ENCODE results near the gene ARPC1B.
"Not testable (repeated sequence)": the region's sequence is repeated elsewhere in the genome, so short reads cannot be mapped to it uniquely, and the experiment has no call there.

Gene ARPC1B

GRCh38 chr7:99374111-99375064 is at the start of gene ARPC1B:
TSS of gene ARPC1B (plus strand) at chr7:99374730. CDS start at chr7:99385715, 10,985 bp downstream.
- in situ Hi-C loops (cut with MboI; ENCODE audit: low sequenced_read_pairs), result no loop called here

DNA sequence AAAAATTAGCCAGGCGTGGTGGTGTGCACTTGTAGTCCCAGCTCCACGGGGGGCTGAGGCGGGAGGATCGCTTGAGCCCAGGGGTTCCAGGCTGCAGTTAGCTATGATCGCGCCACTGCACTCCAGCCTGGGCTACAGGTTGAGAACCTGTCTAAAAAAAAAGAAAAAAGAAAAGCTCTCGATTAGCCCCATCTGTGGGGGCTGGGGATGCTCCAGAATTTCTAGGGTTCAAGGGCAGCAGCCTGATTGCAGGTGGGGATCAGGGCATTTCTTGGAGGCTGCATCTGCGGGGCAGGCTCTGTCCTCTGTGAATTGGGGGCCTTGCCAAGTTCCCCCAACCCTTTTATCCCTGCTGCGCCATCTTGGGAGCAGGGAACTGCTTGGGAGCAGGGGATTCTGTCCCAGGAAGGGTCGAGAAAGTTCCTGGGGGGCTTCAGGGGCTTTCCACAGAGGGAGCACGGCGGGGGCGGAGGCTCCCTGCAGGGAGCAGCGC is 49.5 kb upstream of the ARPC1B start:
- in situ Hi-C loops (cut with MboI; ENCODE audit: low sequenced_read_pairs), result no loop called here

GRCh38 chr7:99325592-99326407 is 48.7 kb upstream of the ARPC1B start, which contains the start of gene ARPC1A:
TSS of gene ARPC1A (plus strand) at chr7:99325898. CDS start at chr7:99333354, 7,456 bp downstream.
- in situ Hi-C loops (cut with MboI; ENCODE audit: low sequenced_read_pairs), result no loop called here

- in situ Hi-C loops (cut with MboI; ENCODE audit: low sequenced_read_pairs), result no loop called here
Measured at GRCh38 chr7:99326408-99326782, 48.1 kb upstream of the ARPC1B start.

DNA sequence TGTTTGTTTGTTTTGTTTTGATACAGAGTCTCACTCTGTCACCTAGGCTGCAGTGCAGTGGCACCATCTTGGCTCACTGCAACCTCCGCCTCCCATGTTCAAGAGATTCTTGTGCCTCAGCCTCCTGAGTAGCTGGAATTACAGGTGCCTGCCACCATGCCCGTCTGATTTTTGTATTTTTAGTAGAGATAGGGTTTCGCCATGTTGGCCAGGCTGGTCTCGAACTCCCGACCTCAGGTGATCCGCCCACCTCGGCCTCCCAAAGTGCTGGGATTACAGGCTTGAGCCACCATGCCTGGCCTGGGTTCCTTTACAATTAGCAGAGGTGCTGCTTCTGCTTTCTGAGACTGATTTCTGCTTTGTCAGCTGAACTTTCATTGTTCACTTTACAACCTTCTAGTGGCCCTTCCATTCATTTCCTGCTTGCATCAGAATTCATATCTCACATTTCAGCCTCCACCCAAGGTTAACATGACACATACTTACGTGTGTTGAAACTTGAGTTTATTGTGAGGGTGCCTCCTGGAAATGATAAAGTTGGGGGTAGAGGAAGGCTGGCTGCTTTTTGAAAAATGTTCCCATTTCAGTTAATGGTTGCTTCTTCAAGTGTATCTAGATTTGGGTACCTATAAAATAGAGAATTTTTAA is 44.1 kb upstream of the ARPC1B start:
- in situ Hi-C loops (cut with MboI; ENCODE audit: low sequenced_read_pairs), result not testable (repeated sequence)

DNA sequence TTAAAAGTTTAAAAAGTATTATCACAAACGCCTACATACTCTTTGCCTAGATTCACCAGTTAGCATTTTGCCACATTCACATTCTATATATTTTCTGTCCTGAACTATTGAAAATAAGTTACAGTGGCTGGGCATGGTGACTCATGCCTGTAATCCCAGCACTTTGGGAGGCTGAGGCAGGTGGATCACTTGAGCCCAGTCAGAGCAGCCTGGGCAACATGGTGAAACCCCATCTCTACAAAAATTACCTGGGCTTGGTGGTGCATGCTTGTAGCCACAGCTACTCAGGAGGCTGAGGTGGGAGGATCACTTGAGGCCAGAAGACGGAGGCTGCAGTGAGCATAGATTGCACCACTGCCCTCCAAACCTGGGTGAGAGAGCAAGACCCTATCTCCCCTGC is 43.5 kb upstream of the ARPC1B start:
- in situ Hi-C loops (cut with MboI; ENCODE audit: low sequenced_read_pairs), result no loop called here

GRCh38 chr7:99339595-99339994 is 34.9 kb upstream of the ARPC1B start:
- in situ Hi-C loops (cut with MboI; ENCODE audit: low sequenced_read_pairs), result no loop called here

- in situ Hi-C loops (cut with MboI; ENCODE audit: low sequenced_read_pairs), result no loop called here
Measured at GRCh38 chr7:99340659-99341058, 33.9 kb upstream of the ARPC1B start.

GRCh38 chr7:99344061-99344647 is 30.4 kb upstream of the ARPC1B start:
- in situ Hi-C loops (cut with MboI; ENCODE audit: low sequenced_read_pairs), result no loop called here

- in situ Hi-C loops (cut with MboI; ENCODE audit: low sequenced_read_pairs), result not testable (repeated sequence)
Measured at GRCh38 chr7:99350641-99351040, 23.9 kb upstream of the ARPC1B start.

- in situ Hi-C loops (cut with MboI; ENCODE audit: low sequenced_read_pairs), result no loop called here
Measured at GRCh38 chr7:99352247-99352646, 22.3 kb upstream of the ARPC1B start.

DNA sequence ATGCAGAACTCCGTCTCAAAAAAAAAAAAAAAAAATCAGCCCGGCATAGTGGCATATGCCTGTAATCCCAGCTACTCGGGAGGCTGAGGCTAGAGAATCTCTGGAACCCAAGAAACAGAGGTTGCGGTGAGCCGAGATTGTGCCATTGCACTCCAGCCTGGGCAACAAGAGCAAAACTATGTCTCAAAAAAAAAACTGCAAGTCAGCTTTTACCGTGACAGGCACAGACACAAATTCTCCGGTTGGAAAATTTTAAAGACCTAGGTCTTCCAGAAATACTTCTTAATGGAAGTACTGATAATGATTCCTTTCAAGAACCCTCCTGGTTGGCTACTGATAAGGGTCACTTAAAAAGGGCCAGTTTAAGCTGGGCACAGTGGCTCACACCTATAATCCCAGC is 19.4 kb upstream of the ARPC1B start:
- in situ Hi-C loops (cut with MboI; ENCODE audit: low sequenced_read_pairs), result no loop called here

- in situ Hi-C loops (cut with MboI; ENCODE audit: low sequenced_read_pairs), result no loop called here
Measured at GRCh38 chr7:99357701-99358490, 16.6 kb upstream of the ARPC1B start.

GRCh38 chr7:99358521-99358920 is 16.0 kb upstream of the ARPC1B start:
- in situ Hi-C loops (cut with MboI; ENCODE audit: low sequenced_read_pairs), result not testable (repeated sequence)

GRCh38 chr7:99359465-99360154 is 14.9 kb upstream of the ARPC1B start:
- in situ Hi-C loops (cut with MboI; ENCODE audit: low sequenced_read_pairs), result no loop called here

- in situ Hi-C loops (cut with MboI; ENCODE audit: low sequenced_read_pairs), result no loop called here
Measured at GRCh38 chr7:99362801-99363200, 11.7 kb upstream of the ARPC1B start.

GRCh38 chr7:99363286-99363685 is 11.2 kb upstream of the ARPC1B start:
- in situ Hi-C loops (cut with MboI; ENCODE audit: low sequenced_read_pairs), result no loop called here

DNA sequence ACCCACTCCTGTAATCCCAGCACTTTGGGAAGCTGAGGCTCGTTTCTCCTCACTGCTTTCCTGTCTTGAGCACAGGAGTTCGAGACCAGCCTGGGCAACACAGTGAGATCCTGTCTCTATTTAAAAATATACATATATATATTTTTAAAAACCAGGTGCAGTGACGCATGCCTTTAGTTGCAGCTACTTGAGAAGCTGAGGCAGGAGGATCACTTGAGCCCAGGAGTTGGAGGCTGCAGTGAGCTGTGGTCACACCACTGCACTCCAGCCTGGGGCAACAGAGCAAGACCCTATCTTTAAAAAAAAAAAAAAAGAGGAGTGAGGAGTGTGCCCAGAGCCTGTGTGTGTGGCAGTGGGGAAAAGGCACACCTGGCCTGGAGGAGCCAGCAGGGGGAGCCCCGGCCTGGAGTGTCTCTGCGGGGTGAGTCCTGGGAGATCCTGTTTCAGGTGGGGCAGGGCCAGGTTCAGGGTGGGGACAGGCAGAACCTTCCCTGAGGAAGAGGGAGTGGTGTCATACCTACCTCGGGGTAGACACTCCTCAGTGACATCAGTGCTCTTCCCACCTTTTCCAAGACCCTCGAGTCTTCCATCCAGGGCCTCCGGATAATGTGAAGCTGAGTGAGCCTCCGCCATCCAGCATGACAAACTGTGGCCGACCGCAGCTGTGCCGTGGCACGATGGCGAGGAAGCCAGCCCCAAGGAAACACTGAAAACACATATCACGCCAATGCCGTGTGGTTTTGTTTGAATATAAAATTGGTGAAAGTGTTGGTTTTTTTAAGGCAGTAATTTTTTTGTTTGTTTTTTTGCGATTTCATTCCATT is 9.0 kb upstream of the ARPC1B start:
- in situ Hi-C loops (cut with MboI; ENCODE audit: low sequenced_read_pairs), result no loop called here

Measured in HL-60/S4 treated with retinoic acid at 250 ng/mL for 4 days and 3 days (cell line).